Ishikawa (cell line): ENCODE data around the gene SLC2A1.

Source experiments
- CEBPB ChIP-seq: IDR thresholded peaks from 2 replicates; pipeline ENCODE4 v1.6.1; 2012
- CREB1 ChIP-seq: IDR thresholded peaks from 2 replicates; pipeline ENCODE4 v1.6.1; 2012; ENCODE audit warnings: low read depth
- EGR1 ChIP-seq: IDR thresholded peaks from 2 replicates; pipeline ENCODE4 v1.6.1; 2012
- EP300 ChIP-seq: IDR thresholded peaks from 2 replicates; pipeline ENCODE4 v1.6.1; 2012; ENCODE audit warnings: borderline replicate concordance
- FOXM1 ChIP-seq: IDR thresholded peaks from 2 replicates; pipeline ENCODE4 v1.6.1; 2012; ENCODE audit warnings: low read depth, borderline replicate concordance
- NFIC ChIP-seq: IDR thresholded peaks from 2 replicates; pipeline ENCODE4 v1.6.1; 2012
- RAD21 ChIP-seq: IDR thresholded peaks from 2 replicates; pipeline ENCODE4 v1.6.1; 2012; ENCODE audit warnings: low read depth
- TAF1 ChIP-seq: IDR thresholded peaks from 2 replicates; pipeline ENCODE4 v1.6.1; 2012; ENCODE audit warnings: low read depth, mild to moderate bottlenecking
- TCF12 ChIP-seq: IDR thresholded peaks from 2 replicates; pipeline ENCODE4 v1.6.1; 2012; ENCODE audit warnings: low read depth
- TEAD4 ChIP-seq: IDR thresholded peaks from 2 replicates; pipeline ENCODE4 v1.6.1; 2012
- YY1 ChIP-seq: IDR thresholded peaks from 2 replicates; pipeline ENCODE4 v1.6.1; 2012; ENCODE audit warnings: low read depth
- ZBTB7A ChIP-seq: IDR thresholded peaks from 2 replicates; pipeline ENCODE4 v1.6.1; 2012; ENCODE audit warnings: low read depth
- TF ChIP-seq, protein P1 (sequence below): IDR thresholded peaks from 2 replicates; pipeline ENCODE4 v1.6.1; 2012; ENCODE audit warnings: low read depth, mild to moderate bottlenecking
- TF ChIP-seq, protein P2 (sequence below): IDR thresholded peaks from 2 replicates; pipeline ENCODE4 v1.6.1; 2012
- TF ChIP-seq, protein P3 (sequence below): IDR thresholded peaks from 2 replicates; pipeline ENCODE4 v1.6.1; 2012

SLC2A1 gene

DNA sequence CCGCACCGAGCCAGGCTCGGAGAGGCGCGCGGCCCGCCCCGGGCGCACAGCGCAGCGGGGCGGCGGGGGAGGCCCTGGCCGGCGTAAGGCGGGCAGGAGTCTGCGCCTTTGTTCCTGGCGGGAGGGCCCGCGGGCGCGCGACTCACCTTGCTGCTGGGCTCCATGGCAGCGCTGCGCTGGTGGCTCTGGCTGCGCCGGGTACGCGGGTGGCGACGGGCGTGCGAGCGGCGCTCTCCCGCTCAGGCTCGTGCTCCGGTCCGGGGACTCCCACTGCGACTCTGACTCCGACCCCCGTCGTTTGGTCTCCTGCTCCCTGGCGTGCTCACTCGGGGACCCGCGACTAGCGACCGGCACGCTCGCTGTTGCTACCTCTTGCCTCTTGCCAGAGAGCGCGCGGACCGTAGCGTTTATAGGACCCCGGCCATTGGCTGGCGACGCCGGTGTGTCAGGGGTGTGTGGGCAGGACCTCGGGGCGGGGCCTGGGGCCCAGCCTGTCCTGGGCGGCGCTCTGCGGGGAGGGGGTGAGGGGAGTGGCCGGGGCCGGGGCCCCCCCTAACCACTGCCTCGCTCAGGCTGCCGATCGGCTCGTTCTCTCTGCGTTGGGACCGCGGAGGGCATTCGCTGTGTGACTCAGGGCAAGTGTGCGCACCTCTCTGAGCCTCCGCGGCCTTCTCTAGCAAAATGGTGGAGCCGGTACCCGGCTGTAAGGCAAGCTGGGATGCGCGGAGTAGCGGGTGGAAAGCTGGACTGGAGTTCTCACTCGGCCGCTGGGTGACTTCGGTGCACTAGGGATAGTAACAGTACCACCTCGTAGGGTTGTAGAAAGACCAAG, at the start of gene SLC2A1:
Gene SLC2A1 (minus strand): TSS at position 381 of the 832 bp plus-strand sequence. CDS start 217 bp downstream, at position 164.
- TF ChIP-seq TAF1: peak; percentile 97
- TF ChIP-seq, protein P1, sequence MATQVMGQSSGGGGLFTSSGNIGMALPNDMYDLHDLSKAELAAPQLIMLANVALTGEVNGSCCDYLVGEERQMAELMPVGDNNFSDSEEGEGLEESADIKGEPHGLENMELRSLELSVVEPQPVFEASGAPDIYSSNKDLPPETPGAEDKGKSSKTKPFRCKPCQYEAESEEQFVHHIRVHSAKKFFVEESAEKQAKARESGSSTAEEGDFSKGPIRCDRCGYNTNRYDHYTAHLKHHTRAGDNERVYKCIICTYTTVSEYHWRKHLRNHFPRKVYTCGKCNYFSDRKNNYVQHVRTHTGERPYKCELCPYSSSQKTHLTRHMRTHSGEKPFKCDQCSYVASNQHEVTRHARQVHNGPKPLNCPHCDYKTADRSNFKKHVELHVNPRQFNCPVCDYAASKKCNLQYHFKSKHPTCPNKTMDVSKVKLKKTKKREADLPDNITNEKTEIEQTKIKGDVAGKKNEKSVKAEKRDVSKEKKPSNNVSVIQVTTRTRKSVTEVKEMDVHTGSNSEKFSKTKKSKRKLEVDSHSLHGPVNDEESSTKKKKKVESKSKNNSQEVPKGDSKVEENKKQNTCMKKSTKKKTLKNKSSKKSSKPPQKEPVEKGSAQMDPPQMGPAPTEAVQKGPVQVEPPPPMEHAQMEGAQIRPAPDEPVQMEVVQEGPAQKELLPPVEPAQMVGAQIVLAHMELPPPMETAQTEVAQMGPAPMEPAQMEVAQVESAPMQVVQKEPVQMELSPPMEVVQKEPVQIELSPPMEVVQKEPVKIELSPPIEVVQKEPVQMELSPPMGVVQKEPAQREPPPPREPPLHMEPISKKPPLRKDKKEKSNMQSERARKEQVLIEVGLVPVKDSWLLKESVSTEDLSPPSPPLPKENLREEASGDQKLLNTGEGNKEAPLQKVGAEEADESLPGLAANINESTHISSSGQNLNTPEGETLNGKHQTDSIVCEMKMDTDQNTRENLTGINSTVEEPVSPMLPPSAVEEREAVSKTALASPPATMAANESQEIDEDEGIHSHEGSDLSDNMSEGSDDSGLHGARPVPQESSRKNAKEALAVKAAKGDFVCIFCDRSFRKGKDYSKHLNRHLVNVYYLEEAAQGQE: 0 out of 2 replicates have a peak, but pooled peaks have one; percentile 1
- TF ChIP-seq YY1: peak; percentile 19
- peak; percentile 1; the same call in 1 of the 2 replicates for TF ChIP-seq RAD21
- TF ChIP-seq CREB1: no peak
- TF ChIP-seq TCF12: peak; percentile 73
- TF ChIP-seq, protein P2, sequence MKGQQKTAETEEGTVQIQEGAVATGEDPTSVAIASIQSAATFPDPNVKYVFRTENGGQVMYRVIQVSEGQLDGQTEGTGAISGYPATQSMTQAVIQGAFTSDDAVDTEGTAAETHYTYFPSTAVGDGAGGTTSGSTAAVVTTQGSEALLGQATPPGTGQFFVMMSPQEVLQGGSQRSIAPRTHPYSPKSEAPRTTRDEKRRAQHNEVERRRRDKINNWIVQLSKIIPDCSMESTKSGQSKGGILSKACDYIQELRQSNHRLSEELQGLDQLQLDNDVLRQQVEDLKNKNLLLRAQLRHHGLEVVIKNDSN: no peak; the same call in 1 of the 2 replicates
- TF ChIP-seq EP300: 0 out of 2 replicates have a peak, but pooled peaks have one; percentile 12
- no peak for TF ChIP-seq CEBPB
- peak; percentile 60 for TF ChIP-seq NFIC
- TF ChIP-seq EGR1: no peak
- TF ChIP-seq TEAD4: no peak; the same call in 1 of the 2 replicates
- TF ChIP-seq, protein P3, sequence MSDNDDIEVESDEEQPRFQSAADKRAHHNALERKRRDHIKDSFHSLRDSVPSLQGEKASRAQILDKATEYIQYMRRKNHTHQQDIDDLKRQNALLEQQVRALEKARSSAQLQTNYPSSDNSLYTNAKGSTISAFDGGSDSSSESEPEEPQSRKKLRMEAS: no peak; the same call in 1 of the 2 replicates
- no peak for TF ChIP-seq FOXM1
- 0 out of 2 replicates have a peak, but pooled peaks have one; percentile 35 for TF ChIP-seq ZBTB7A

DNA sequence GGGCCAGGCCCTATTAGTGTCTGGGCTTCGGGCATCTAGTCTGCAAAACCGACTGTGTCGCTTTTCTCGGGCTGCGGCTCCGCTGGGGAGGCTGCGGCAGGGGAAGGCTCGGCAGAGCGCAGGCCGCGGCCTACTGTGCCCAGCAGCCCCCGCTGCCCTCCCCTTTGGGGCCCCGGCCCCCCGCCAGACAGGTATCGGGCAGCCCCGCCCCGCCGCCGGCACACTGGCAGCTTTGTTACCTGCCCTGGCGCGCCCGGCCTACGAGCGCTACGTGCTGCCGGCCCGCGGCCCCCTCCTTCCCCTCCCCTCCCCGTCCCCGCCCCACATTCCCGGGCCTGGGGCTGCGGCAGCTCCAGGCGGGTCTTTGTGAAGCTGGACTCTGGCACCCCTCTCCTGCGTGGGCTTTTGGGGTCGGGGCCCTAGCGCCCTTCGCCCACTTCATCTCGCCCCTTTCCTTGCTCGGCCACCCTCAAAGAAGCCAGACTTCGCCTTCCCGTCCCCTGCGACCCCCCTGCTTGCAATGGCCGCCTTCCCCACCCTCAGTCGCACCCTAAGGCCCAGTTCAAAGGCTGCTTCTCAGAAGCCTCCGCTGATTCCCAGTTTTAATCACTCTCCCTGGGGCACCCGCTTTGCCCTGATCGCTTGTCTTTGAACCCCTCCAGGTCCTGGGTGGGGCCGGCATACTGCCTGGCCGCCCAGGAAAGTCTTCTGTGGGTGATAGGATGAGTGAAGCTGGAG, 48.9 kb upstream of the SLC2A1 start:
- TF ChIP-seq EGR1: no peak

DNA sequence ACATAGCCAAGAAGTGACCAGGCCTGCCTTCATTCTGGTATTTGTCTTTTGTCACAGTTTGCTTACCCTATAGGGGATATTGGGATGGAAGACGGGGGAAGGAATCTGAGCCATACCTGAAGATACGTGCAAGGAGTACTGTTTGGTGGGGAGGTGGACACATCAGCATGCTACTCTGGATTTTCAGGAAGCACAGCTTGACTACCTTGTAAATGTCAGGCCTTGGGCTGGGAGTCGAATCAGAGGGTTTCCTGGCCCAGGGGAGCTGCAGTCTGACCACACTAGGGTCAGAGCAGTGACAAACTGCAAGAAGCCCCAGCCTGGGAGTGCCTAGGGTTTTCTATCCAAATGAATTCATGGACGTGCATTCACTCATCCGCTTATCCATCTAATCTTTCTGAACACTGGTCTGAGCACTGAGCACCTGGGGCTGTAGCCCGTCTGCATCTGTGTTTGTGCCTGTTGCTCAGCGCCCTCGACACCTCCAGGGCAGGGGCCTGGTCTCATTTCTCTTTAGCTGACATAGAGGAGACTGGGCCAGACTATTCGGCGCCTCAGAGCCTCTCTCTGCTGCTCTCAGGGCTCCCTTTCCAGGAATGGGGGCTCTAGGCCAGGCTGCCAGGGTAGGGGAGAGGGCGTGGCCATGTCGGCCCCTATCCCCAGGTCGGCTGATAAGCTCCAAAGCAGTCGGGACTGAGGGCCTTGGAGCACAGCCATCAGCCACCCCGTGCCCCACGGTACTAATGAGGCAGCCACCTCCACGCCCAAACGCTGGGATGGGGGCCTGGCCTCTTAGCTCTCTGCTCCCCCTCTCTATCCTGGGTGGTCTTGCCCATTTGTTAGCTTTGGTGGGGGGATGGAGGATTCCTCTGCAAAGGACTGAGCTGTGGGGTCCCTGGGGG, 47.0 kb upstream of the SLC2A1 start:
- no peak for TF ChIP-seq TAF1
- TF ChIP-seq RAD21: no peak
- TF ChIP-seq, protein P2: no peak
- no peak for TF ChIP-seq EGR1
- TF ChIP-seq, protein P1: no peak
- TF ChIP-seq, protein P3: no peak
- TF ChIP-seq CREB1: no peak
- TF ChIP-seq EP300: no peak
- TF ChIP-seq YY1: no peak
- no peak for TF ChIP-seq NFIC
- no peak for TF ChIP-seq CEBPB
- no peak for TF ChIP-seq TCF12
- no peak for TF ChIP-seq ZBTB7A
- no peak for TF ChIP-seq TEAD4
- no peak for TF ChIP-seq FOXM1

DNA sequence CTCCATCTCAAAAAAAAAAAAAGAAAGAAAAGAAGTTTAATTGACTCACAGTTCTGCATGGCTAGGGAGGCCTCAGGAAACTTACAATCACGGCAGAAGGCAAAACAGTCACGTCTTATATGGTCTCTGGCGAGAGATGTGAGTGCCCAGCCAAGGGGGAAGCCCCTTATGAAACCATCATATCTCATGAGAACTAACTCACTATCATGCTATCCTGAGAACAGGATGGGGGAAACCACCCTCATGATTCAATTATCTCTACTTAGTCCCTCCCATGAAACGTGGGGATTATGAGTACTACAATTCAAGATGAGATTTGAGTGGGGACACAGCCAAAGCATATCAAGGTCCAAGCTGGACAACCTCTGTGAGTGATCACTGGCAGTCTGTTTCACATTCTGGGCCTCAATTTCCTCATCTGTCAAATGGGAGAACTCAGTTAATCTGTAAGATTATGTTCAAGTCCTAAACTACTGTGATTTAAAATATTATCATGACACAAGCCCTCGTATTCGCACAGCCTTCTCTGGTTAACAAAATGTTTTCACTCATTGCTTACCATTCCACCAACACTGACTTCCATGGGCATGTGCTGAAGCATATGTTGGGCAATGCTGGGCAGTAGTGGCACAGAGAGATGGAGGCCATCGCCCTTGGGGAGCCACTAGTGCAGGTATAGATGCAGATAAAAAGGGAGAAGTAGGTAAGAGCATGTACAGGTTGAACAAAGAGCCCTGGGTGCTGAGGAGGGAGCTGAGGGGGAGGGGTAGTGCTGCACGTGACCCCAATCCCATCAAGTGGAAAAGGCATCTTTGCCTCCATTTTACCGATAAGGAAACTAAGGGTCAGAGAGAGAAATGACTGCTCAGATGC, 46.2 kb upstream of the SLC2A1 start:
- TF ChIP-seq TAF1 (no peak), NFIC (no peak)

DNA sequence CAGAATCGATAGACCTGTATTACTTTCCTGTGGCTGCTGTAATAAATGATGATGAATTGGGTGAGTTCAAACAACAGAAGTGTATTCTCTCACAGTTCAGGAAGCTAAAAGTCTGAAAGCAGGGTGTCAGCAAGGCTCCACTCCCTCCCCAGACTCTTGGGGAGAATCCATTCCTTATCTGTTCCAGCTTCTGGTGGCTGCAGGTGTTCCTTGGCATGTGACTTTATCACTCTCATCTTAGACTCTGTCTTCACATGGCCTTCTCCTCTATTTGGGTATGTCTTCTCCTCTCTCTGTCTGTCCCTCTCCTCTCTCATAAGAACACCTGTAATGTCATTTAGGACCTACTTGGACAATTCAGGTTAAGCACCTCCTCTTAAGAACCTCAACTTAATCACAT, 44.1 kb upstream of the SLC2A1 start:
- TF ChIP-seq EGR1 (no peak), NFIC (no peak), CREB1 (no peak), TEAD4 (no peak), ZBTB7A (no peak), TCF12 (no peak), EP300 (no peak), YY1 (no peak), TAF1 (no peak), CEBPB (no peak), RAD21 (no peak)
- TF ChIP-seq, protein P1: no peak
- TF ChIP-seq, protein P2: no peak
- TF ChIP-seq, protein P3: no peak
